ENCODE measurements around the gene GOLGA8S.

The GOLGA8S gene

GRCh38 chr15:23385886-23386430, 31.4 kb downstream of the GOLGA8S start:
- no peak for TF ChIP-seq RAD21 (IDR thresholded peaks at IDR 0.05; ENCODE audit: low read depth)
- TF ChIP-seq MAX (IDR thresholded peaks at IDR 0.05), result no peak
- no peak for TF ChIP-seq ZBTB7A (IDR thresholded peaks at IDR 0.05; ENCODE audit: low read depth)
- TF ChIP-seq REST (IDR thresholded peaks at IDR 0.05; ENCODE audit: low read depth), result no peak
- TF ChIP-seq CEBPB (IDR thresholded peaks at IDR 0.05), result no peak
- no peak for TF ChIP-seq CREB1 (IDR thresholded peaks at IDR 0.05; ENCODE audit: low read depth)
- no peak for TF ChIP-seq FOXM1 (IDR thresholded peaks at IDR 0.05; ENCODE audit: borderline replicate concordance, low read depth)
- no peak for TF ChIP-seq EGR1 (IDR thresholded peaks at IDR 0.05)
- TF ChIP-seq TAF1 (IDR thresholded peaks at IDR 0.05; ENCODE audit: low read depth), result no peak

- TF ChIP-seq FOXM1 (IDR thresholded peaks at IDR 0.05; ENCODE audit: borderline replicate concordance, low read depth) (no peak), TEAD4 (IDR thresholded peaks at IDR 0.05) (no peak), YY1 (IDR thresholded peaks at IDR 0.05; ENCODE audit: low read depth) (no peak), RAD21 (IDR thresholded peaks at IDR 0.05; ENCODE audit: low read depth) (no peak), REST (IDR thresholded peaks at IDR 0.05; ENCODE audit: low read depth) (no peak), USF1 (IDR thresholded peaks at IDR 0.05) (no peak), MAX (IDR thresholded peaks at IDR 0.05) (no peak), NFIC (IDR thresholded peaks at IDR 0.05) (no peak)
Measured at GRCh38 chr15:23387621-23388190, 33.2 kb downstream of the GOLGA8S start.

GRCh38 chr15:23395030-23395692, 40.6 kb downstream of the GOLGA8S start:
- TF ChIP-seq ZBTB7A (IDR thresholded peaks at IDR 0.05; ENCODE audit: low read depth) (no peak), RAD21 (IDR thresholded peaks at IDR 0.05; ENCODE audit: low read depth) (no peak), TEAD4 (IDR thresholded peaks at IDR 0.05) (no peak), CREB1 (IDR thresholded peaks at IDR 0.05; ENCODE audit: low read depth) (no peak), CEBPB (IDR thresholded peaks at IDR 0.05) (no peak), EGR1 (IDR thresholded peaks at IDR 0.05) (no peak), TCF12 (IDR thresholded peaks at IDR 0.05; ENCODE audit: low read depth) (no peak)

- TF ChIP-seq CEBPB (IDR thresholded peaks at IDR 0.05) (no peak), YY1 (IDR thresholded peaks at IDR 0.05; ENCODE audit: low read depth) (no peak), MAX (IDR thresholded peaks at IDR 0.05) (no peak), FOXM1 (IDR thresholded peaks at IDR 0.05; ENCODE audit: borderline replicate concordance, low read depth) (no peak), TEAD4 (IDR thresholded peaks at IDR 0.05) (no peak)
Measured at GRCh38 chr15:23395832-23396231, 41.3 kb downstream of the GOLGA8S start.

GRCh38 chr15:23397779-23398178, 43.2 kb downstream of the GOLGA8S start:
- no peak for TF ChIP-seq FOXM1 (IDR thresholded peaks at IDR 0.05; ENCODE audit: borderline replicate concordance, low read depth)
- TF ChIP-seq CREB1 (IDR thresholded peaks at IDR 0.05; ENCODE audit: low read depth), result no peak
- no peak for TF ChIP-seq TCF12 (IDR thresholded peaks at IDR 0.05; ENCODE audit: low read depth)
- no peak for TF ChIP-seq REST (IDR thresholded peaks at IDR 0.05; ENCODE audit: low read depth)
- no peak for TF ChIP-seq TEAD4 (IDR thresholded peaks at IDR 0.05)
- TF ChIP-seq CEBPB (IDR thresholded peaks at IDR 0.05), result no peak
- no peak for TF ChIP-seq RAD21 (IDR thresholded peaks at IDR 0.05; ENCODE audit: low read depth)

Data from Ishikawa (cell line).